ENCODE results near the gene C16orf82. TPM values are rescaled to one million over a fixed set of nuclear protein-coding genes. Genes with fewer than 3 reads are reported as not detected.

The C16orf82 gene
- total RNA-seq, 1 experiment from 2014 or later: not detected

DNA sequence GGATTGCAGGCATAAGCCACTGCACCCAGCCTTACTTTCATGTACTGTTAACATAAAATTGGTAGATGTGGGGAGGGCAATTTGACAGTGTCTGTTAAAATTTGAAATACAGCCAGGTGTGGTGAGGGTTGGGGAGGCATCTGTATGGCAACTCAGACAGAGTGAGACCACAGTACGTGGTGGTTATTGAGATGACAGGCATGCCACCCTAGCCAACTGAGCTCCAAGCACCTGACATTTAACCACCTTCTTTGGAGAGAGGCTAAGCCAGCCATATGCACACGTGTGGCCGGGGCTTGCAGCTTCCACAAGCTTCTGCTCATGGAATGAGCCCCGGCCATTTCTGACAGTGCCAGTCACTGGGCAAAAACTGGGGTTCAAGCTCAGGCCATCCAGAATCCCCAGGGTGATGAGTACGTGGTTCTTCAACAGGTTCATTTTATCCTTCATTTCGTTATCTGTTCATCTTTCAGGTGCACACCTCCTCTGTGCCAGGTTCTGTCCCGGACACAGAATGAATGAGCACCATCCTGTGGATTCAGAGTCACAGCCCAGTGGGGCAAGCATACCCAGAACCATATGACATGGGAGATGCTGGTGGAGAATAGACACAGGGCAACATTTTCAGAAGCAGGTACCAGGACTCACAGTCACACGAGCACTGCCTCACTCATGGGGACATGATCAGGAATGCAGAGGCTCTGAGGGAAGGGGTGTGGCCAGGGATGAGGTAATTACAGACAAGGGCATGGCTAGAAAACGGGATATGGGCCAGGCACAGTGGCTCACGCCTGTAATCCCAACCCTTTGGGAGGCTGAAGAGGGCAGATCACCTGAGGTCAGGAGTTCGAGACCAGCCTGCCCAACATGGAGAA, 36.2 kb downstream of the C16orf82 start:
- Histone ChIP-seq H3K36me3 (no peaks in the 10 kb centered on the region), H3K27me3 (replicated peaks) (no peaks in the 10 kb centered on the region), H3K4me1 (replicated peaks) (no peaks in the 10 kb centered on the region), H3K4me3 (no peak overlapping the region), H3K9me3 (replicated peaks) (no peaks in the 10 kb centered on the region), H3K27ac (no peak overlapping the region)
- no peak for DNase-seq (ENCODE audit: low read depth in 1 of 2, low spot score in 2 of 2)

DNA sequence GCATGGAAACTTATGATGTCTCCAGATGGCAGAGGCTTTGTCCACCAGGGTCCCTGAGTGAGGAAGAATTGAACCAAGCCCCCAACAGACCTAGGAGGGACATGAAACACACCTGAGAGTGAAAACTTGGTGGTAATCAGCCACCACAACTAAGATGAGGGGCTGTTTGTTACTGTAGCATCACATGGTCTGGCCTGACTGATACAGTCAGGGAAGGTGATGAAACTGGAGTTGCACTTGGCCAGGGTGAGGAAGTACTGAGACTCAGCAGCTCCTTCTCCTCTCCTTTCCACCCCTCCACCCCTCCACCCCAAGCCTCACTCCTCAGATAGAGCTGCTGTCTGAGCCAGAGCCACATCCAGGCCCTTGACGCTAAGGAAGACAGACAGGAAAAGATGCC, 37.2 kb downstream of the C16orf82 start:
- Histone ChIP-seq H3K27me3 (replicated peaks) (no peaks in the 10 kb centered on the region), H3K9me3 (replicated peaks) (no peaks in the 10 kb centered on the region), H3K36me3 (no peaks in the 10 kb centered on the region), H3K4me1 (replicated peaks) (no peaks in the 10 kb centered on the region), H3K4me3 (no peak overlapping the region), H3K27ac (no peak overlapping the region)
- no peak for DNase-seq (ENCODE audit: low read depth in 1 of 2, low spot score in 2 of 2)

DNA sequence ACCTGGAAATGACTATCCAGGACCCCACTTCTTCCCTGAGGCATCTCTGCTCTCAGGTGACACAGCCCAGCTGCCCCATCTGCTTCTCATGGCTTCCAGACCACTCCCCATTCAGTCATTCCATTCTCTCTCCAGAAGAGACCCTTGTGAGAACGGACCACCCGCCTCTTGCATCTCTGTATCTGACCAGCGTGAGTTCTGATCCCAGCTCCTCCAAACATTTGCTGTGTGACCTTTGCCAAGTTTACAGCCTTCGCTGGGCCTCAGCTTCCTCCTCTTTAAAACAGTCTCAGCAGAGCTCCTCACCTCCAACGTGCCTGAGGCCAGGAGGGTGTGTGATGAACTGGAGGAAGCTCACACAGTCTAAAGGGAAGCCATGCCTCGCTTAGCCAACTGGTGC, 39.6 kb downstream of the C16orf82 start:
- H3K36me3 ChIP-seq: no peaks in the 10 kb centered on the region
- H3K4me1 ChIP-seq (replicated peaks): no peaks in the 10 kb centered on the region; the same call in 1 of the 2 replicates
- H3K9me3 ChIP-seq (replicated peaks): no peaks in the 10 kb centered on the region
- no peak for DNase-seq (ENCODE audit: low read depth in 1 of 2, low spot score in 2 of 2)
- no peak overlapping the region for H3K27ac ChIP-seq
- no peak overlapping the region for H3K4me3 ChIP-seq
- peaks cover 3% of the 10 kb centered on the region; the same call in 1 of the 2 replicates for H3K27me3 ChIP-seq (replicated peaks)

DNA sequence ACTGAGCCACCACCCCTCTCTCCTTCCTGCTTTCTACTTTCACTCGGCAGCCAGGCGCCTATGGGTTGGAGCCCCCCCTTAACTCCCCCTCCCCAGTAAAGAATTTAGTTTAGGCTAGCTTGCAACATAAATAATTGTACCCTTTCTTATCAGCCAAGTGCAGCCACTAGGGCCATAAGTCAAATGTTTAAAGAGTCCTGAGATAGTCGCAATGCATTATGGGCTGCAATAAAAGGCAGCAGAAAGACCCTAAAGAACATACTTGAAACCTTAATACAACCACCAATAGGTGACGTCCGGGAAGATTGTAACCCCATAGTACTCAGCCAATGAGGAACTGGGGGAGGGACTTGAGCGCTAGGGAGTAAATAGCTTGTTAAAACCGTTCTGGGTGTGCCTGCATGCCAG, 40.5 kb downstream of the C16orf82 start:
- Histone ChIP-seq H3K27ac (no peak overlapping the region), H3K4me1 (replicated peaks) (no peaks in the 10 kb centered on the region; the same call in 1 of the 2 replicates), H3K9me3 (replicated peaks) (no peaks in the 10 kb centered on the region), H3K36me3 (no peaks in the 10 kb centered on the region), H3K4me3 (no peak overlapping the region), H3K27me3 (replicated peaks) (peaks cover 3% of the 10 kb centered on the region; the same call in 1 of the 2 replicates)
- no peak for DNase-seq (ENCODE audit: low read depth in 1 of 2, low spot score in 2 of 2)

DNA sequence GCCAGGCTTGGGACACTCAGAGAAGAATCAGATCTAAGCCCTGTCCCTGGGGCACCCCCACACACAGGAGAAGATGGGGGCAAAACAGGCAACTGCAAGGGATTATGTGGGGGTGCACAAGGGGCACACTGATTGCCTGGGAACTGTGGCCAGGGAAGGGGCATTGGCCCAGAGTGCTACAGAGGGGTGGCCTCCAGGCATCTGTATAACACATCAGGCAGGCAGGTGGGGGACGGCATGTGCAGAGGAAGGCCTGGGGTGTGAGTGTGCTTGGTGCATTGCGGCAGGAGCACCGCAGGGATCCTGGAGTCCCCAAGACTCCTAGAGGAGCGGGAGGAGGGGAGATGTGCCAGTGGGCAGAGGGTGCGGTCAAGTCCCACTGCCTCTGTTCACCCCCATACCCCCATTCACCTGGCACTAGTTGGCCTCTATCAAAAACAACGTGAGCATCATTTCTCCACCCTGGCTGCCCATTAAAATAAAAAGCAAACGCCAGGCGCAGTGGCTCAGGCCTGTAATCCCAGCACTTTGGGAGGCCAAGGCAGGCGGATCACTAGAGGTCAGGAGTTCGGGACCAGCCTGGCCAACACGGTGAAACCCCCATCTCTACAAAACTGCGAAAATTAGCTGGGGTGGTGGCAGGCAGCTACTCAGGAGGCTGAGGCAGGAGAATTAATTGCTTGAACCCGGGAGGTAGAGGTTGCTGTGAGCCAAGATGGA, 41.5 kb downstream of the C16orf82 start:
- Histone ChIP-seq H3K9me3 (replicated peaks) (no peaks in the 10 kb centered on the region), H3K27ac (no peak overlapping the region), H3K4me1 (replicated peaks) (no peaks in the 10 kb centered on the region; the same call in 1 of the 2 replicates), H3K27me3 (replicated peaks) (peaks cover 3% of the 10 kb centered on the region; the same call in 1 of the 2 replicates), H3K36me3 (no peaks in the 10 kb centered on the region), H3K4me3 (no peak overlapping the region)
- no peak for DNase-seq (ENCODE audit: low read depth in 1 of 2, low spot score in 2 of 2)

DNA sequence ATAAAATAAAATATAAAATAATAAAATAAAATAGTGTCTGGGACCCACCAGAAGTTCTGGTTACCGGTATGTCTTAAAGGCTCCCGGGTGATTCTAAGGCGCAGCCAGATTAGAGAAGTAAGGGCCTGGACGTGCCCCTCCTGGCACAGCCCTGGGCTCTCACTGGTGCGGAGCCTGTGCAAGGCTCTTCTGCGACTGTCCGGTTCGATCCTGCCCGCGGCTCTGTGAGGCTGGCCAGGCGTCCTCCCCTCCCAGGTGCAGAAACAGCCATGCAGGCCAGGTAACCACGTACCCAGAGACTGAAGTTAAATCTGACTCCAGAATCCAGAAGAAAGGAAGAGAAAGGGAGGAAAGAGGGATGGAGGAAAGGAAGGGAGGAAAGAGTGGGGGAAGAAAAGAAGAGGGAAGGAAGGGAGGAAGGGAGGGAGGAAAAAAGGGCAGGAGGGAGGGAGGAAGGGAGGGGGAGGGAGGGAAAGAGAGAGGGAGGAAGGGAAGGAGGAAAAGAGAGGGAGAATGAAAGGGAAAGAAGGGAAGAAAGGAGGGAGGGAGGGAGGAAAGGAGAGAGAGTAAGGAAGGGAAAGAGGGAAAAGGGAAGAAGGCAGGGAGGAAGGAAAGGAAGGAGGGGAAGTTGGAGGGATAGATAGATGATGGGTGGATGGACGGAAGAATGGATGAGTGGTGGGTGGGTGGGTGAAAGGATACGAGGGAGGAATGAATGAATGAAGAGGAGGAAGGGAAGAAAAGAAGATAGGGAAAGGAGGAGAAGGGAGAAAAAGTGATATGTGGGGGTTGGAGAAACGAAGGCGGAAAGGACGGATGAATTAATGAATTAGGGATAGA, 42.3 kb downstream of the C16orf82 start:
- Histone ChIP-seq H3K27me3 (replicated peaks) (peaks cover 3% of the 10 kb centered on the region; the same call in 1 of the 2 replicates), H3K36me3 (no peaks in the 10 kb centered on the region), H3K27ac (no peak overlapping the region), H3K4me1 (replicated peaks) (no peaks in the 10 kb centered on the region; the same call in 1 of the 2 replicates), H3K4me3 (no peak overlapping the region), H3K9me3 (replicated peaks) (no peaks in the 10 kb centered on the region)
- no peak for DNase-seq (ENCODE audit: low read depth in 1 of 2, low spot score in 2 of 2)

DNA sequence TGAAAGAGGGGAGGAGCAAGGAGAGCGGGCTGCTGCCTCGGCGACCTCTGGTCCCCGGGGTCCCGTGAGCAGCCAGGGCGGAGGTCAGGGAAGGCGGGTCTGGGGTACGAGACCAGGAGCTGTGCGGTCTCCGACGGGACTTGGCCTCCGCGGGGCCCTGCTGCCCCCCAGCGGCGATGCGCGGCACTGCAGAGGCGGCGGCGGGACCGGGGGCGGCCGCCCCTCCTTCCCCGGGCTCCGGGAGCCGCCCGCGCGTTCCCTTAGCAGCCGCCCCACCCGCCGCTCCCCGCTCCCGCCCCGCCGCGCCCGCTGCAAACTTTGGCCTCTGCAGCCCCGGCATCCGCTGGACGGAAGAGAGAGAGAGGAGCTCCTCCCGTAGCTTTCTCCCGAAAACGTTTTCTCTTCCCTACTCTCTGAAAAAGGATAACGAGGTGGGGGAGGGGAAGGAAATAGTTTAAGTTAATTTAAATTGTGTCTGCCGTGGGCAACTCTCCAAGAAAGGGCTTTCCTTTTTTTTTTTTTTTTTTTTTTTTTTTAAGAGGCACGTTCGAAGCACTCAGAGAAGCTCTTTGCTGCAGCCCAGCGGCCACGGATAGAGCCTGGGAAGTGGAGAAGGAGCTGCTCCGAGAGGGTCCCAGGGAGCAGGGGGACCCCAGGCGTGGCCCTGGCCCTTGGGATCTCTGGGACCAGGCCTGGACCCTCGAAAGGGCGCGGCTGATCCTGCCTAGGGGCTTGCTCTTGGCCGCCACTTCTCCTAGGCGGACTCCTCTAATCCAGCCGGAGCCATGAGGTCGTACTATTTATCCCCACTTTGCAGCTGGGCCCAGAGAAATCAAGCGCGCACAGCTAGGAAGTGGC, 43.2 kb downstream of the C16orf82 start:
- Histone ChIP-seq H3K4me1 (replicated peaks) (no peaks in the 10 kb centered on the region; the same call in 1 of the 2 replicates), H3K4me3 (no peak overlapping the region), H3K36me3 (no peaks in the 10 kb centered on the region), H3K9me3 (replicated peaks) (no peaks in the 10 kb centered on the region), H3K27me3 (replicated peaks) (peaks cover 3% of the 10 kb centered on the region; the same call in 1 of the 2 replicates), H3K27ac (no peak overlapping the region)
- DNase-seq (ENCODE audit: low read depth in 1 of 2, low spot score in 2 of 2): peak; percentile 67

DNA sequence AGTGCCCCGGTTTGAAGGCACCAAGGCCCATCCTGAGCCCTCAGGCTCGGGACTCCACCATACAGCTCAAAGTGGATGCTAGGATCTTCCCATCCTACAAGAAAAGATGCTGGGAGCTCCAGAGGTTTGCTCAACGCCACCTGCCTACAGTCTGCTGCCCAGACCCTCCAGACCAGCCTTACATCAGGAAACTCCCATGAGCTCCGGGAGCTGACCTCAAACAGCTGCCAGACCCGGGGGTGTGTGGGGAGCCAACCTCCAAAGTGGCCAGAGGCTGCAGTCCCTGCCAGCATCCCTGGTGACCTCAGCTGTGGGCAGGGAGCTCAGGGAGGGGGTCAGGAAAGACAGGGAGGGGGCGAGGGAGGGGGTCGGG, 43.8 kb downstream of the C16orf82 start:
- H3K4me1 ChIP-seq (replicated peaks): no peaks in the 10 kb centered on the region; the same call in 1 of the 2 replicates
- no peaks in the 10 kb centered on the region for H3K36me3 ChIP-seq
- peaks cover 3% of the 10 kb centered on the region; the same call in 1 of the 2 replicates for H3K27me3 ChIP-seq (replicated peaks)
- no peak overlapping the region for H3K27ac ChIP-seq
- no peak overlapping the region for H3K4me3 ChIP-seq
- no peaks in the 10 kb centered on the region for H3K9me3 ChIP-seq (replicated peaks)
- no peak for DNase-seq (ENCODE audit: low read depth in 1 of 2, low spot score in 2 of 2)

DNA sequence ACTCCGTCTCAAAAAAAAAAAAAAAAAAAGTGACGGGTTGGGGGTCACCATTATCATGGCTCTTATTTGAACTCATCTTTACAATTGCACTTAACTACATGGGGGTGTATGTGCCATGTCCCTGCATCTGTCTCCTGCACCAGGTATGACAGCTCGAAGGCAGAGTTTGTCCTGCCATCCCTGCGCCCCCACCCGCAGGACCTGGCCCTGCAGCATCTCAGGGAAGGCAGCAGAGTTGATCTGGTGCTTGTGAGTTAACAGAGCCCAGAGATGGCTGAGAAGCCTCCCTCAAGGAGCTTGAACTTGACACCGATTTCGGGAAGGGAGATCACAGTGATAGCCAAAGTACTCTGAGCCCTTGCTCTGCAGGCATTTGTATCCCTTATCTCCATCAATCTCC, 44.8 kb downstream of the C16orf82 start:
- no peak overlapping the region for H3K4me3 ChIP-seq
- H3K4me1 ChIP-seq (replicated peaks): no peaks in the 10 kb centered on the region; the same call in 1 of the 2 replicates
- peaks cover 3% of the 10 kb centered on the region; the same call in 1 of the 2 replicates for H3K27me3 ChIP-seq (replicated peaks)
- no peaks in the 10 kb centered on the region for H3K9me3 ChIP-seq (replicated peaks)
- H3K36me3 ChIP-seq: no peaks in the 10 kb centered on the region
- DNase-seq (ENCODE audit: low read depth in 1 of 2, low spot score in 2 of 2): no peak
- H3K27ac ChIP-seq: no peak overlapping the region

DNA sequence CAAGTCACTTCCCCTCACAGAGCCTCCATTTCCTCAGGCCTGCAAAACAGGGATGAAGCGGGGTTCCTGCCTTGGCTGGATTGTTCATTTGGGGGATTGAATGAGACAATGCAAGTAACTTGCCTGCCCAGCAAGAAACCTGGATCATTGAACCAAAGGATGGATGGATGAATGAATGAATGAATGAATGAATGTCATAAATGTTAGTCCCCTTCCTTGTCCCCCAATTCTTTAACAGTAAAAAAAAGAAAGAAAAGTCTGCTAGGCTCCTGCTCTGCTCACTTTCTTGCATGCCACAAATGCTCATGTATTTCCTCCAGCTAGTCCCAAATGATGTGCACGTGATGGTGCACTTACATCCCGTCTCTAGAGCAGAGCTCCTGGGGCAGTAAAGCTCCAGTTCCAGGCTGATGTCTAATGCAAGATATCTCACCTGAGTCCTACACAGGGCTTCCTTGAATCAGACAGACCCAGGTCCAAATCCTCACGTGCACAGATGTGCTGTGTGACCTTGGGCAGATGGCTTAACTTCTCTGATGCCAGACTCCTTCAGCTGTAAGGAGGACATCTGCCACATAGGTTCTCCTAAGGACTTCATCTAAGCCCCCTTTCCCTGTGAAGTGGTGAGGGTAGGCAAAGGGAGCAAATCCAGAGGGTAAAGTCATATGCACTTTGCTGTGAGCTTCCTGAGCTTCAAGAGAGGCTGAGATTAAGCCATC, 45.5 kb downstream of the C16orf82 start:
- Histone ChIP-seq H3K9me3 (replicated peaks) (no peaks in the 10 kb centered on the region), H3K27me3 (replicated peaks) (peaks cover 3% of the 10 kb centered on the region; the same call in 1 of the 2 replicates), H3K4me3 (no peak overlapping the region), H3K4me1 (replicated peaks) (no peaks in the 10 kb centered on the region; the same call in 1 of the 2 replicates), H3K36me3 (no peaks in the 10 kb centered on the region), H3K27ac (no peak overlapping the region)
- no peak for DNase-seq (ENCODE audit: low read depth in 1 of 2, low spot score in 2 of 2)

DNA sequence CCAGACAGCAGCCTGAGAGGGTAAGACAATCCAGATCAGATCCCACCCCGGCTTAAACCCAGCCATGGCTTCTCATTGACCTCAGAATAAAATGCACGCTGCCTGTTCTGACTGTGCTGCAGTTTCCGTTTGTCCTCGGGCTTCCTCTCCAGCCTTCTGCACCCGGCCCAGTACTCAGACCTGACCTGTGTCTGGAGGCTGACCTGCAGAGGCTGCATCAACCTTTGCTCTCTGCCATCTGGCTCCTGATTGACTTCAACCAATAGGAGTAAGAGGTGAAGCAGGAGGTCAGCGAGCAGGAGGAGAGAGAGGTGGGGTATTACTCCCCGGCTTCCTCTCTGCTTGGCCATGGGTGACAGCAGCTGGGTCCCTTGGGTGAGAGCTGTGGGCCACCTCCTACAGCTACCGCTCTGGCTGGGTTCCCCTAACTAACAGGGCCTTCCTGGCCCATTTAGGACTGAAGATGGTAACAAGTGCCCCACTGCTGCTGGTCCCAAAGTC, 46.7 kb downstream of the C16orf82 start:
- Histone ChIP-seq H3K36me3 (no peaks in the 10 kb centered on the region), H3K4me3 (no peak overlapping the region), H3K4me1 (replicated peaks) (no peaks in the 10 kb centered on the region; the same call in 1 of the 2 replicates), H3K27me3 (replicated peaks) (peaks cover 3% of the 10 kb centered on the region; the same call in 1 of the 2 replicates), H3K27ac (no peak overlapping the region), H3K9me3 (replicated peaks) (no peaks in the 10 kb centered on the region)
- DNase-seq (ENCODE audit: low read depth in 1 of 2, low spot score in 2 of 2): no peak

DNA sequence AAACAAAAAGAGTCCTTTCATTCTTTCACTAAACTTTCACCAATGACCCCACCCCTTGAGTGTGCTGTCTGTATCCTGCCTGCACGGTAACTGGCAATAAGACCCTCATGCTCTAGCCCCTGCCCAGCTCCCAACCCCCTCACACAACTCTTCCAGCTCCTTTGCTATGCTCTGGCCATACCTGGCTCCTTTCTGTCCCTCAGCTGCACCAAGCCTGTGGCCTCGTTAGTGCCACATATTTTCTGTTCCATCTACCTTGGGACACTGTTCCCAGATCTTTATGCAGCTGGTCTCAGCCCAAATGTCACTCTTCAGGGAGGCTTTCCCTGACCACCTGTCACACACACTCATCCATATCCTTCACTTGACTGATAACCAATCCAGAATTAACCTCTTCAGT, 47.3 kb downstream of the C16orf82 start:
- no peaks in the 10 kb centered on the region for H3K9me3 ChIP-seq (replicated peaks)

More for the DNA sequence above, 47.3 kb downstream of the C16orf82 start:
- no peak for DNase-seq (ENCODE audit: low read depth in 1 of 2, low spot score in 2 of 2)
- no peaks in the 10 kb centered on the region for H3K36me3 ChIP-seq
- peaks cover 3% of the 10 kb centered on the region; the same call in 1 of the 2 replicates for H3K27me3 ChIP-seq (replicated peaks)
- H3K27ac ChIP-seq: no peak overlapping the region
- H3K4me1 ChIP-seq (replicated peaks): no peaks in the 10 kb centered on the region; the same call in 1 of the 2 replicates
- no peak overlapping the region for H3K4me3 ChIP-seq
